Mesenchymal stem cell (in vitro differentiated cells and primary cell): ENCODE results near the gene KRTAP10-11. TPM values are rescaled to one million over a fixed set of nuclear protein-coding genes. Genes with fewer than 3 reads are reported as not detected.

Experiments
- DNase-seq: peaks from one replicate; pipeline ENCODE4 v3.0.0-alpha.2; 2013
- H2AFZ ChIP-seq: one replicate; pipeline ENCODE4 v1.6.1; 2013; ENCODE audit warnings: low read depth, mild to moderate bottlenecking, control low read depth, inconsistent platforms, low read length, moderate library complexity
- H2AK5ac ChIP-seq: 2 replicates; pipeline ENCODE4 v1.6.1; 2013; ENCODE audit warnings: low read length, moderate library complexity, mild to moderate bottlenecking, inconsistent platforms; ENCODE audit not compliant: severe bottlenecking
- H2BK120ac ChIP-seq: one replicate; pipeline ENCODE4 v1.6.1; 2013; ENCODE audit warnings: low read depth, mild to moderate bottlenecking, inconsistent platforms, low read length, moderate library complexity
- H2BK12ac ChIP-seq, 2 experiments: one replicate each; pipeline ENCODE4 v1.6.1; 2013; ENCODE audit warnings: inconsistent platforms in 2 of 2, low read length in 2 of 2, mild to moderate bottlenecking in 2 of 2, moderate library complexity in 2 of 2, control low read depth in 1 of 2
- H2BK15ac ChIP-seq: one replicate; pipeline ENCODE4 v1.6.1; 2013; ENCODE audit warnings: mild to moderate bottlenecking, low read depth, inconsistent platforms; ENCODE audit not compliant: poor library complexity, severe bottlenecking
- H2BK5ac ChIP-seq: 2 replicates; pipeline ENCODE4 v1.6.1; 2013; ENCODE audit warnings: low read depth, mild to moderate bottlenecking, low read length, control low read depth, inconsistent platforms; ENCODE audit not compliant: poor library complexity, severe bottlenecking
- H3K14ac ChIP-seq, 2 experiments: one replicate each; pipeline ENCODE4 v1.6.1; 2013; ENCODE audit warnings: inconsistent platforms in 2 of 2, low read length in 2 of 2, control low read depth in 1 of 2, mild to moderate bottlenecking in 1 of 2, moderate library complexity in 1 of 2
- H3K18ac ChIP-seq, 2 experiments: one replicate each; pipeline ENCODE4 v1.6.1; 2013; ENCODE audit warnings: inconsistent platforms in 2 of 2, low read length in 2 of 2, control low read depth in 1 of 2, low read depth in 1 of 2, mild to moderate bottlenecking in 1 of 2
- H3K23ac ChIP-seq, 2 experiments: one replicate each; pipeline ENCODE4 v1.6.1; 2013; ENCODE audit warnings: inconsistent platforms in 2 of 2, low read length in 2 of 2, mild to moderate bottlenecking in 2 of 2, moderate library complexity in 2 of 2, control low read depth in 1 of 2
- H3K27ac ChIP-seq: 2 replicates; pipeline ENCODE4 v1.5.1; 2013; ENCODE audit warnings: mild to moderate bottlenecking, moderate library complexity, low read length, control low read depth, inconsistent platforms; ENCODE audit not compliant: poor library complexity, severe bottlenecking
- H3K27me3 ChIP-seq, 2 experiments: 2 replicates each; pipeline versions ENCODE4 v1.6.1 to v1.7.0; 2013; ENCODE audit warnings: low read length in 2 of 2, mild to moderate bottlenecking in 2 of 2, moderate library complexity in 2 of 2, control low read depth in 1 of 2, inconsistent platforms in 1 of 2; ENCODE audit not compliant: control insufficient read depth in 1 of 2, insufficient read depth in 1 of 2
- H3K36me3 ChIP-seq, 2 experiments: 2 replicates each; pipeline versions ENCODE4 v1.6.1 to v1.7.0; 2013; ENCODE audit warnings: low read length in 2 of 2, control low read depth in 1 of 2, inconsistent platforms in 1 of 2, low read depth in 1 of 2, mild to moderate bottlenecking in 1 of 2; ENCODE audit not compliant: insufficient read depth in 2 of 2, control insufficient read depth in 1 of 2
- H3K4ac ChIP-seq, 2 experiments: one replicate each; pipeline ENCODE4 v1.6.1; 2013; ENCODE audit warnings: inconsistent platforms in 2 of 2, low read length in 2 of 2, mild to moderate bottlenecking in 2 of 2, moderate library complexity in 2 of 2, control low read depth in 1 of 2, low read depth in 1 of 2
- H3K4me1 ChIP-seq: 2 replicates; pipeline ENCODE4 v1.6.1; 2013; ENCODE audit warnings: low read depth, low read length, control low read depth; ENCODE audit not compliant: control insufficient read depth, insufficient read depth
- H3K4me2 ChIP-seq: 2 replicates; pipeline ENCODE4 v1.6.1; 2013; ENCODE audit warnings: low read length, mild to moderate bottlenecking, inconsistent platforms; ENCODE audit not compliant: poor library complexity, severe bottlenecking
- H3K4me3 ChIP-seq, 2 experiments: 2 replicates each; pipeline versions ENCODE4 v1.5.1 to v1.7.0; 2013; ENCODE audit warnings: low read length in 2 of 2, mild to moderate bottlenecking in 2 of 2, control low read depth in 1 of 2, low read depth in 1 of 2; ENCODE audit not compliant: insufficient read depth in 1 of 2
- H3K79me1 ChIP-seq: replicated peaks from 2 replicates; pipeline ENCODE4 v1.6.1; 2013; ENCODE audit warnings: mild to moderate bottlenecking, control low read depth, low read length, inconsistent platforms; ENCODE audit not compliant: poor library complexity, severe bottlenecking
- H3K9ac ChIP-seq: 2 replicates; pipeline ENCODE4 v1.7.0; 2013; ENCODE audit warnings: mild to moderate bottlenecking, low read length, moderate library complexity
- H3K9me3 ChIP-seq: 2 replicates; pipeline ENCODE4 v1.7.0; 2013; ENCODE audit warnings: mild to moderate bottlenecking, low read length; ENCODE audit not compliant: control insufficient read depth
- H4K8ac ChIP-seq: one replicate; pipeline ENCODE4 v1.6.1; 2013; ENCODE audit warnings: inconsistent platforms, mild to moderate bottlenecking, low read length, moderate library complexity
- H4K91ac ChIP-seq: one replicate; pipeline ENCODE4 v1.6.1; 2013; ENCODE audit warnings: mild to moderate bottlenecking, low read length, inconsistent platforms
- WGBS: methylation state at CpG from one replicate; pipeline ENCODE4 v1.1.7; 2013; ENCODE audit warnings: mixed read lengths; 5-methylcytosine and 5-hydroxymethylcytosine counted together
- small RNA-seq: library from polyadenylated mRNA; stranded (forward); fragments of <200 nt; extraction: miRNeasy Mini kit (QIAGEN cat#:217004); gene quantifications from one replicate; pipeline ENCODE3, GENCODE V24; 2013; ENCODE audit warnings: low read depth

Gene KRTAP10-11

DNA sequence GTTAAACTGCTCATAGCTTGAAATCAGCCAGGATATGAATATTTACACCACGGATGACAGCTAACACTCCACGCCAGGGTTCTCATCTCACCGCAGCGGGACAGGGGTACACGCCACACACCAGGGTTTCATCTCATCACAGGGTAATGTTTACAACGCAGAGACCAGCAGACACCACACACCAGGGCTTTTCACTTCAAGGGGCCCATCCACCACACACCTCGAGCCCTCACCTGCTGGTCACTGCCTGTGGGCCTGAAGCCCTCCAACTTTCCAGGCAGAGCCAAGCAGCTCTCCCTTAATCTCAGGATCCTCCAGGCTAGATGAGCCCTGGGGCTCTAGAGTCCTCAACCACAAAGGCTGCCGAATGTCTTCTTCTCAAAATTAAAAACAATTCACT lies 49.4 kb downstream of the KRTAP10-11 start:
- WGBS, result 69% methylated on average over 8 of the region's 8 CpGs
- no peak overlapping the region for H4K8ac ChIP-seq

DNA sequence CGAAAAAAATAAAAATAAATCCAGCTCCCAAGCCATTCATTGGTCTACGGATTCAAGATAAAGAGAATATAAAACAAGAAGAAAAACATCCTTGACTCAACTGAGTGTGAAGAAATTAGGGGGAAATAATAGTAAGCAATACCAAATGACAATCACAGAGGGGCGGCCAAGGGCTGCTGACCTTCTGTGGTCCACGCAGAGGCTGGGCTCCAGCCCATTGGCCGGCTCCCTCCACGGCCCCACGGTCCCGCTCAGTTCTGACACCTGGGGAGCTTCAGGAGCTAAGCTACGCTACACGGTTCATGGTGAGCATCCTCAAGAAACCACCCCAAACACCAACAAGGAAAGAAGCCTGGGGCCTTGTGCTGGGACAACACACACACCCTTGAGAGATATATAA lies 50.4 kb downstream of the KRTAP10-11 start:
- peaks cover 12% of the 10 kb centered on the region for H3K4me1 ChIP-seq
- H2BK120ac ChIP-seq, result no peak overlapping the region
- no peak overlapping the region for H2BK12ac ChIP-seq
- no peak overlapping the region for H3K14ac ChIP-seq
- H3K4me3 ChIP-seq, result no peak overlapping the region
- no peak overlapping the region for H3K18ac ChIP-seq
- no peak overlapping the region for H3K9ac ChIP-seq
- no peak overlapping the region for H2BK15ac ChIP-seq
- no peak overlapping the region for H2AFZ ChIP-seq
- WGBS, result 59% methylated on average over 8 of the region's 10 CpGs
- H4K91ac ChIP-seq, result no peak overlapping the region
- peaks cover 18% of the 10 kb centered on the region for H3K9me3 ChIP-seq
- H4K8ac ChIP-seq, result no peak overlapping the region
- no peak overlapping the region for H3K4me2 ChIP-seq
- H2BK5ac ChIP-seq, result no peak overlapping the region
- peaks cover 52 to 60% of the 10 kb centered on the region in 2 experiments for H3K27me3 ChIP-seq
- H2AK5ac ChIP-seq, result no peak overlapping the region
- DNase-seq, result no peak
- H3K27ac ChIP-seq, result no peak overlapping the region
- H3K36me3 ChIP-seq, result no peaks in the 10 kb centered on the region
- H3K79me1 ChIP-seq, result no peaks in the 10 kb centered on the region
- H3K4ac ChIP-seq, result no peak overlapping the region
- H3K23ac ChIP-seq, result no peak overlapping the region

More for the DNA sequence above, 49.4 kb downstream of the KRTAP10-11 start:
- Histone ChIP-seq H4K91ac (no peak overlapping the region), H3K18ac (no peak overlapping the region), H3K27ac (no peak overlapping the region), H3K9ac (no peak overlapping the region), H2BK5ac (no peak overlapping the region), H3K79me1 (no peaks in the 10 kb centered on the region), H3K23ac (no peak overlapping the region), H3K4me1 (peaks cover 12% of the 10 kb centered on the region), H2AFZ (no peak overlapping the region), H2BK15ac (no peak overlapping the region), H3K36me3 (no peaks in the 10 kb centered on the region), H3K4me3 (no peak overlapping the region), H2BK12ac (no peak overlapping the region), H3K4ac (no peak overlapping the region), H3K27me3 (peaks cover 43 to 55% of the 10 kb centered on the region in 2 experiments), H2BK120ac (no peak overlapping the region), H3K9me3 (peaks cover 22% of the 10 kb centered on the region), H3K14ac (no peak overlapping the region), H2AK5ac (no peak overlapping the region), H3K4me2 (no peak overlapping the region)
- no peak for DNase-seq

Small RNA genes lying within 50 kb of the gene (small RNA-seq; reads per million reads assigned to genes)
- gene KRTAP12-6P, result not detected
